Kidney (tissue), 14 donors: Measurements from ENCODE around the gene VAT1L. TPM values are rescaled to one million over a fixed set of nuclear protein-coding genes. Genes with fewer than 3 reads are reported as not detected.

Source experiments
- DNase-seq, 5 donors: peaks; one replicate each; pipeline ENCODE4 v3.0.0-alpha.2; 2013 to 2020
- FAIRE-seq: peaks from 2 replicates; lab custom pipeline; 2012; peaks lifted over from hg19 to GRCh38; lab: Jason Lieb, UNC
- H3K27ac ChIP-seq, 2 donors: one replicate each; pipeline ENCODE4 v1.7.0; 2013; ENCODE audit warnings: low read depth in 2 of 2, low read length in 2 of 2, inconsistent platforms in 1 of 2
- H3K27me3 ChIP-seq: one replicate; pipeline ENCODE4 v1.7.1; 2013; ENCODE audit warnings: low read length, inconsistent platforms; ENCODE audit not compliant: control insufficient read depth, insufficient read depth
- H3K36me3 ChIP-seq, 3 donors: one replicate each; pipeline versions ENCODE4 v1.7.0 to v1.7.1; 2013; ENCODE audit warnings: low read length in 3 of 3, control low read depth in 1 of 3, inconsistent platforms in 1 of 3; ENCODE audit not compliant: insufficient read depth in 3 of 3, control insufficient read depth in 2 of 3
- H3K4me1 ChIP-seq, 3 donors: one replicate each; pipeline versions ENCODE4 v1.7.0 to v1.7.1; 2013; ENCODE audit warnings: low read length in 3 of 3, inconsistent platforms in 1 of 3, low read depth in 1 of 3; ENCODE audit not compliant: control insufficient read depth in 2 of 3, insufficient read depth in 2 of 3
- H3K4me3 ChIP-seq, 3 donors: one replicate each; pipeline versions ENCODE4 v1.7.0 to v1.8.1; 2013; ENCODE audit warnings: low read length in 3 of 3, control low read depth in 1 of 3, inconsistent platforms in 1 of 3
- H3K9ac ChIP-seq, 3 donors: one replicate each; pipeline versions ENCODE4 v1.7.0 to v1.7.1; 2013; ENCODE audit warnings: low read length in 3 of 3, control low read depth in 1 of 3, inconsistent platforms in 1 of 3
- H3K9me3 ChIP-seq, 3 donors: one replicate each; pipeline versions ENCODE4 v1.7.0 to v1.7.1; 2013; ENCODE audit warnings: low read length in 3 of 3, control low read depth in 1 of 3, inconsistent platforms in 1 of 3; ENCODE audit not compliant: control insufficient read depth in 2 of 3, insufficient read depth in 1 of 3
- intact Hi-C: fragments of 100-400 bp; cut with DNase I; formaldehyde crosslinking; loops from one replicate; pipeline ENCODE4 v1.11.1; 2022
- polyA plus RNA-seq: library from polyadenylated mRNA; stranded (reverse); fragments of 350-450 nt; fragmentation: Illumina TruSeq; extraction: RNeasy Lipid Tissue Mini Kit (QIAGEN cat#74804); gene quantifications from one replicate; pipeline ENCODE4 v1.2.3, GENCODE V29; 2014; ENCODE audit warnings: low read depth, low replicate concordance; ENCODE audit not compliant: insufficient read depth
- total RNA-seq: library from RNA; stranded (reverse); fragmentation: NEBNext Ultra II Directional; extraction: Animal tissue kit (Norgen Biotek cat#: 25700); gene quantifications from one replicate; pipeline ENCODE4 v1.2.1, GENCODE V29; 2021
- TF ChIP-seq, protein P1 (sequence below): IDR thresholded peaks from 3 replicates; pipeline ENCODE4 v1.5.1; 2012; ENCODE audit warnings: mild to moderate bottlenecking, moderate library complexity, borderline replicate concordance; ENCODE audit not compliant: insufficient read depth; ENCODE audit errors: extremely low read depth
- donor health status: control.
- donor health status: control.
- donor health status: control.
- donor health status: control.
- donor health status: control.
- donor health status: DM: yes; HTN: yes; CAD: no.
- donor health status: Normal renal cell carcinoma (clear cell type).

Gene VAT1L
- total and polyA plus RNA-seq, 2 donors from 2014 or later: 0.85 to 4.5 TPM

- DNase-seq (no peak), FAIRE-seq (no peak)
- no peaks in the 10 kb centered on the region for H3K27me3 ChIP-seq
- no peaks in the 10 kb centered on the region for H3K9me3 ChIP-seq
- TF ChIP-seq, protein P1, sequence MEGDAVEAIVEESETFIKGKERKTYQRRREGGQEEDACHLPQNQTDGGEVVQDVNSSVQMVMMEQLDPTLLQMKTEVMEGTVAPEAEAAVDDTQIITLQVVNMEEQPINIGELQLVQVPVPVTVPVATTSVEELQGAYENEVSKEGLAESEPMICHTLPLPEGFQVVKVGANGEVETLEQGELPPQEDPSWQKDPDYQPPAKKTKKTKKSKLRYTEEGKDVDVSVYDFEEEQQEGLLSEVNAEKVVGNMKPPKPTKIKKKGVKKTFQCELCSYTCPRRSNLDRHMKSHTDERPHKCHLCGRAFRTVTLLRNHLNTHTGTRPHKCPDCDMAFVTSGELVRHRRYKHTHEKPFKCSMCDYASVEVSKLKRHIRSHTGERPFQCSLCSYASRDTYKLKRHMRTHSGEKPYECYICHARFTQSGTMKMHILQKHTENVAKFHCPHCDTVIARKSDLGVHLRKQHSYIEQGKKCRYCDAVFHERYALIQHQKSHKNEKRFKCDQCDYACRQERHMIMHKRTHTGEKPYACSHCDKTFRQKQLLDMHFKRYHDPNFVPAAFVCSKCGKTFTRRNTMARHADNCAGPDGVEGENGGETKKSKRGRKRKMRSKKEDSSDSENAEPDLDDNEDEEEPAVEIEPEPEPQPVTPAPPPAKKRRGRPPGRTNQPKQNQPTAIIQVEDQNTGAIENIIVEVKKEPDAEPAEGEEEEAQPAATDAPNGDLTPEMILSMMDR: no peak
- intact Hi-C loops: no loop called here
- no peak overlapping the region for H3K4me3 ChIP-seq
- no peak overlapping the region for H3K9ac ChIP-seq
- no peaks in the 10 kb centered on the region for H3K4me1 ChIP-seq
- H3K27ac ChIP-seq: no peak overlapping the region
- H3K36me3 ChIP-seq: no peaks in the 10 kb centered on the region
Measured at GRCh38 chr16:77840093-77840492, 51.7 kb downstream of the VAT1L start.

DNA sequence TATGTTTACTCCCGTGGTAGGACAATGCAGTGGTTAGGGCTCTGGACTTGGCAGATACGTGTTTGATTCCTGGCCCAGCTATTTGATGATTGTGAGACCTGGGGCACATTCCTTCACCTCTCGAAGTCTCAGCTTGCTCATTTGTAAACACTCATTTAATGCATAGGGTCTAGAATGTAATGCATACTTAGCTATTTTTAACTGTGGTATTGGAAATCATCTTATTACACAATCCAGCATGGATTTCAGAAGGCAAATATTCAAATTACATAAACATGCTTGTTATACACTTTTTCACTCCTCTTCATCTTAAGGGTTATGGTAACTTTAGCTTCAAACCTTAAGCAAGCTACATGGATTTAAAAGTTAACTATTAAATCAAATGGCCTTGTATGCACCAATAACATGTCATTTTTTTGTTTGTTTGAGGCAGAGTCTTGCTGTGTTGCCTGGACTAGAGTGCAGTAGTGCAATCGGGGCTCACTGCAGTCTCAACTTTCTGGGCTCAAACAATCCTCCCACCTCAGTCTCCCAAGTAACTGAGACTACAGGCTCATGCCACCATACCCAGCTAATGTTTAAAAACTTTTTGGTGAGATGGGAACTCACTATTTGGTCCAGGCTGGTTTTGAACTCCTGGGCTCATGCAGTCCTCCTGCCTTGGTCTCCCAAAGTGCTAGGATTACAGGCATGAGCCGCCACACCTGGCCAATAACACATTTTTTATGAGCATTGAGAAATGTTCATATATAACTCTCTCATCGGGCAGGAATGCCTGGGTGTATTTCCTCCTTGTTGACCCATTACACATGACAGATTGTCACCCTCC is 52.5 kb downstream of the VAT1L start:
- peak in 1 of 5 donors; percentile 32 for DNase-seq
- Histone ChIP-seq H3K27me3 (no peaks in the 10 kb centered on the region), H3K4me3 (no peak overlapping the region), H3K4me1 (no peaks in the 10 kb centered on the region), H3K9me3 (no peaks in the 10 kb centered on the region), H3K36me3 (no peaks in the 10 kb centered on the region), H3K9ac (no peak overlapping the region), H3K27ac (no peak overlapping the region)
- intact Hi-C loops: no loop called here
- TF ChIP-seq, protein P1: no peak
- FAIRE-seq: no peak

- Histone ChIP-seq H3K27ac (no peak overlapping the region), H3K27me3 (no peaks in the 10 kb centered on the region), H3K9ac (no peak overlapping the region), H3K9me3 (no peaks in the 10 kb centered on the region), H3K4me3 (no peak overlapping the region), H3K4me1 (no peaks in the 10 kb centered on the region), H3K36me3 (no peaks in the 10 kb centered on the region)
- intact Hi-C loops: no loop called here
- FAIRE-seq: no peak
- peak in 1 of 5 donors; percentile 17 for DNase-seq
- TF ChIP-seq, protein P1: no peak
Measured at GRCh38 chr16:77841502-77841763, 53.1 kb downstream of the VAT1L start.
